Suprapubic skin (tissue), 4 donors: ENCODE results near the gene MBD2.

Source experiments
- CTCF ChIP-seq, 2 donors: fragments of 200-600 bp in 1 of 2; fragments of 450-650 bp in 1 of 2; sonication (generic) in 1 of 2; IDR thresholded peaks; one replicate each; pipeline ENCODE4 v1.5.1; 2016 to 2019; ENCODE audit warnings: antibody characterized with exemption in 2 of 2, mild to moderate bottlenecking in 1 of 2, moderate library complexity in 1 of 2
- EP300 ChIP-seq: sonication (generic); formaldehyde crosslinking; IDR thresholded peaks from one replicate; pipeline ENCODE4 v1.6.1; 2017; ENCODE audit warnings: antibody characterized with exemption
- POLR2A ChIP-seq, 2 donors: fragments of 450-650 bp; IDR thresholded peaks; one replicate each; pipeline ENCODE4 v1.6.1; 2017; ENCODE audit warnings: antibody characterized with exemption in 2 of 2, mild to moderate bottlenecking in 2 of 2, moderate library complexity in 2 of 2
- POLR2AphosphoS5 ChIP-seq, 3 donors: sonication (generic); formaldehyde crosslinking; IDR thresholded peaks; one replicate each; pipeline ENCODE4 v1.6.1; 2017; ENCODE audit warnings: antibody characterized with exemption in 3 of 3

- TF ChIP-seq POLR2A (IDR thresholded peaks at IDR 0.05) (no peak), CTCF (IDR thresholded peaks at IDR 0.05) (no peak), POLR2AphosphoS5 (IDR thresholded peaks at IDR 0.05) (no peak), EP300 (no peak)
Observed at GRCh38 chr18:54206447-54206846, 18.0 kb downstream of the MBD2 start.
